Measurements from ENCODE around the gene RPL32.

DNA sequence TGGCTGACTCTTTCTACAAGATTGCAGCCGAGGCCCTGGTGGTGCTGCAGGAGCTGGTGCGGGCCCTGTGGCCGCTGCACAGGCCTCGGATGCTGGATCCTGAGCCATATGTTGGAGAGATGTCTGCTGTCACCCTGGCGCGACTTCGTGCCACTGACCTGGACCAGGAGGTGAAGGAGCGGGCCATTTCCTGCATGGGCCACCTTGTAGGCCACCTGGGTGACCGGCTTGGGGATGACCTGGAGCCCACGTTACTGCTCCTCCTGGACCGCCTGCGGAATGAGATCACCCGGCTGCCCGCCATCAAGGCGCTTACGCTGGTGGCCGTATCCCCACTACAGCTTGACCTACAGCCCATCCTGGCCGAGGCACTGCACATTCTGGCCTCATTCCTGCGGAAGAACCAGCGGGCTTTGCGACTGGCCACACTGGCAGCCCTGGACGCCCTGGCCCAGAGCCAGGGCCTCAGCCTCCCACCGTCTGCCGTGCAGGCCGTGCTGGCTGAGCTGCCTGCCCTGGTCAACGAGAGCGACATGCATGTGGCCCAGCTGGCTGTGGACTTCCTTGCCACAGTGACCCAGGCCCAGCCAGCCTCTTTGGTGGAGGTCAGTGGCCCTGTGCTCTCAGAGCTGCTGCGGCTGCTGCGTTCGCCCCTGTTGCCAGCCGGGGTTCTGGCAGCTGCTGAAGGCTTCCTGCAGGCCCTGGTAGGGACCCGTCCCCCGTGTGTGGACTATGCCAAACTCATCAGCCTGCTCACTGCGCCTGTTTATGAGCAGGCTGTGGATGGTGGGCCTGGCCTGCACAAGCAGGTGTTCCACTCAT, 24.6 kb downstream of the RPL32 start:
- TF ChIP-seq, protein P1, sequence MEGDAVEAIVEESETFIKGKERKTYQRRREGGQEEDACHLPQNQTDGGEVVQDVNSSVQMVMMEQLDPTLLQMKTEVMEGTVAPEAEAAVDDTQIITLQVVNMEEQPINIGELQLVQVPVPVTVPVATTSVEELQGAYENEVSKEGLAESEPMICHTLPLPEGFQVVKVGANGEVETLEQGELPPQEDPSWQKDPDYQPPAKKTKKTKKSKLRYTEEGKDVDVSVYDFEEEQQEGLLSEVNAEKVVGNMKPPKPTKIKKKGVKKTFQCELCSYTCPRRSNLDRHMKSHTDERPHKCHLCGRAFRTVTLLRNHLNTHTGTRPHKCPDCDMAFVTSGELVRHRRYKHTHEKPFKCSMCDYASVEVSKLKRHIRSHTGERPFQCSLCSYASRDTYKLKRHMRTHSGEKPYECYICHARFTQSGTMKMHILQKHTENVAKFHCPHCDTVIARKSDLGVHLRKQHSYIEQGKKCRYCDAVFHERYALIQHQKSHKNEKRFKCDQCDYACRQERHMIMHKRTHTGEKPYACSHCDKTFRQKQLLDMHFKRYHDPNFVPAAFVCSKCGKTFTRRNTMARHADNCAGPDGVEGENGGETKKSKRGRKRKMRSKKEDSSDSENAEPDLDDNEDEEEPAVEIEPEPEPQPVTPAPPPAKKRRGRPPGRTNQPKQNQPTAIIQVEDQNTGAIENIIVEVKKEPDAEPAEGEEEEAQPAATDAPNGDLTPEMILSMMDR (IDR thresholded peaks at IDR 0.05; ENCODE audit: low read depth, low read length, missing input control), result no peak
- TF ChIP-seq TAF1 (conservative IDR thresholded peaks at IDR 0.05) (no peak), SP1 (IDR thresholded peaks at IDR 0.05) (no peak), FOXA1 (IDR thresholded peaks at IDR 0.05) (no peak)
- TF ChIP-seq, protein P2, sequence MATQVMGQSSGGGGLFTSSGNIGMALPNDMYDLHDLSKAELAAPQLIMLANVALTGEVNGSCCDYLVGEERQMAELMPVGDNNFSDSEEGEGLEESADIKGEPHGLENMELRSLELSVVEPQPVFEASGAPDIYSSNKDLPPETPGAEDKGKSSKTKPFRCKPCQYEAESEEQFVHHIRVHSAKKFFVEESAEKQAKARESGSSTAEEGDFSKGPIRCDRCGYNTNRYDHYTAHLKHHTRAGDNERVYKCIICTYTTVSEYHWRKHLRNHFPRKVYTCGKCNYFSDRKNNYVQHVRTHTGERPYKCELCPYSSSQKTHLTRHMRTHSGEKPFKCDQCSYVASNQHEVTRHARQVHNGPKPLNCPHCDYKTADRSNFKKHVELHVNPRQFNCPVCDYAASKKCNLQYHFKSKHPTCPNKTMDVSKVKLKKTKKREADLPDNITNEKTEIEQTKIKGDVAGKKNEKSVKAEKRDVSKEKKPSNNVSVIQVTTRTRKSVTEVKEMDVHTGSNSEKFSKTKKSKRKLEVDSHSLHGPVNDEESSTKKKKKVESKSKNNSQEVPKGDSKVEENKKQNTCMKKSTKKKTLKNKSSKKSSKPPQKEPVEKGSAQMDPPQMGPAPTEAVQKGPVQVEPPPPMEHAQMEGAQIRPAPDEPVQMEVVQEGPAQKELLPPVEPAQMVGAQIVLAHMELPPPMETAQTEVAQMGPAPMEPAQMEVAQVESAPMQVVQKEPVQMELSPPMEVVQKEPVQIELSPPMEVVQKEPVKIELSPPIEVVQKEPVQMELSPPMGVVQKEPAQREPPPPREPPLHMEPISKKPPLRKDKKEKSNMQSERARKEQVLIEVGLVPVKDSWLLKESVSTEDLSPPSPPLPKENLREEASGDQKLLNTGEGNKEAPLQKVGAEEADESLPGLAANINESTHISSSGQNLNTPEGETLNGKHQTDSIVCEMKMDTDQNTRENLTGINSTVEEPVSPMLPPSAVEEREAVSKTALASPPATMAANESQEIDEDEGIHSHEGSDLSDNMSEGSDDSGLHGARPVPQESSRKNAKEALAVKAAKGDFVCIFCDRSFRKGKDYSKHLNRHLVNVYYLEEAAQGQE (IDR thresholded peaks at IDR 0.05), result no peak
- TF ChIP-seq, protein P3, sequence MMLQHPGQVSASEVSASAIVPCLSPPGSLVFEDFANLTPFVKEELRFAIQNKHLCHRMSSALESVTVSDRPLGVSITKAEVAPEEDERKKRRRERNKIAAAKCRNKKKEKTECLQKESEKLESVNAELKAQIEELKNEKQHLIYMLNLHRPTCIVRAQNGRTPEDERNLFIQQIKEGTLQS (IDR thresholded peaks at IDR 0.05), result no peak
